GM21737 (cell line): ENCODE results near the gene SNX5.

ENCODE experiments used
- ATAC-seq: cut with Tn5 transposase; IDR thresholded peaks from one replicate; pipeline ENCODE4 v1.9.1; 2021; ENCODE audit warnings: mild to moderate bottlenecking, moderate library complexity; ENCODE audit not compliant: unreplicated experiment

The SNX5 gene

GRCh38 chr20:17941087-17941825 lies 27.3 kb downstream of the SNX5 start:
- no peak for ATAC-seq

GRCh38 chr20:17940224-17940971 lies 28.2 kb downstream of the SNX5 start:
- ATAC-seq = no peak

GRCh38 chr20:17939622-17940223 lies 28.9 kb downstream of the SNX5 start:
- ATAC-seq = no peak

- peak; percentile 58 for ATAC-seq
These were observed 29.5 kb downstream of the SNX5 start for GRCh38 chr20:17938871-17939619.

- no peak for ATAC-seq
These were observed 31.5 kb downstream of the SNX5 start for GRCh38 chr20:17936761-17937732.

- no peak for ATAC-seq
These were observed 32.3 kb downstream of the SNX5 start for GRCh38 chr20:17936286-17936760.

- ATAC-seq = no peak
These were observed 32.8 kb downstream of the SNX5 start for GRCh38 chr20:17935761-17936160.

GRCh38 chr20:17935186-17935585 lies 33.4 kb downstream of the SNX5 start:
- ATAC-seq = no peak

GRCh38 chr20:17934141-17934862 lies 34.3 kb downstream of the SNX5 start:
- no peak for ATAC-seq

- ATAC-seq = no peak
These were observed 34.9 kb downstream of the SNX5 start for GRCh38 chr20:17933711-17934110.

GRCh38 chr20:17933121-17933520 lies 35.5 kb downstream of the SNX5 start:
- no peak for ATAC-seq

GRCh38 chr20:17932396-17932795 lies 36.2 kb downstream of the SNX5 start:
- no peak for ATAC-seq

GRCh38 chr20:17931513-17931912 lies 37.1 kb downstream of the SNX5 start:
- ATAC-seq = no peak

GRCh38 chr20:17928633-17929311 lies 39.8 kb downstream of the SNX5 start:
- ATAC-seq = no peak

- ATAC-seq = no peak
These were observed 40.4 kb downstream of the SNX5 start for GRCh38 chr20:17928211-17928611.

- no peak for ATAC-seq
These were observed 42.7 kb downstream of the SNX5 start for GRCh38 chr20:17925940-17926300.

- ATAC-seq = no peak
These were observed 43.3 kb downstream of the SNX5 start for GRCh38 chr20:17925141-17925939.

- no peak for ATAC-seq
These were observed 46.8 kb downstream of the SNX5 start for GRCh38 chr20:17921774-17922173.
